Right lobe of liver (tissue), 6 donors: Measurements from ENCODE around the gene NAA15. TPM values are rescaled to one million over a fixed set of nuclear protein-coding genes. Genes with fewer than 3 reads are reported as not detected.
"Not testable (repeated sequence)": the region's sequence is repeated elsewhere in the genome, so short reads cannot be mapped to it uniquely, and the experiment has no call there.

Experiments
- ATAC-seq, 4 donors: fragments of 200-7000 bp; cut with Tn5 transposase; one replicate each; pipeline ENCODE4 v1.9.1; 2020; ENCODE audit warnings: mild to moderate bottlenecking in 4 of 4, moderate library complexity in 4 of 4
- DNase-seq, 3 donors: peaks; one replicate each; pipeline ENCODE4 v3.0.0-alpha.2; 2020
- H3K27ac ChIP-seq, 3 donors: fragments of 200-600 bp; one replicate each; pipeline ENCODE4 v1.8.0; 2022
- H3K27me3 ChIP-seq, 2 donors: fragments of 200-600 bp; one replicate each; pipeline ENCODE4 v1.8.0; 2022
- H3K36me3 ChIP-seq, 4 donors: fragments of 200-600 bp; sonication (generic) in 1 of 4; one replicate each; pipeline versions ENCODE4 v1.5.1 to v1.8.0; 2017 to 2022; ENCODE audit warnings: control low read depth in 1 of 4
- H3K4me1 ChIP-seq, 4 donors: fragments of 200-600 bp; sonication (generic) in 1 of 4; one replicate each; pipeline versions ENCODE4 v1.5.1 to v1.8.0; 2017 to 2022; ENCODE audit warnings: control low read depth in 1 of 4
- H3K4me3 ChIP-seq, 3 donors: fragments of 200-600 bp; one replicate each; pipeline ENCODE4 v1.8.0; 2022
- H3K9me3 ChIP-seq, 4 donors: fragments of 200-600 bp; sonication (generic) in 1 of 4; one replicate each; pipeline versions ENCODE4 v1.5.1 to v1.8.0; 2017 to 2022; ENCODE audit warnings: control low read depth in 1 of 4
- POLR2A ChIP-seq: fragments of 450-650 bp; IDR thresholded peaks from one replicate; pipeline ENCODE4 v1.6.1; 2017; ENCODE audit warnings: antibody characterized with exemption, mild to moderate bottlenecking
- WGBS: methylation state at CpG from one replicate; pipeline ENCODE4 v1.1.6; 2018; ENCODE audit warnings: low coverage, low lambda C conversion rate; ENCODE audit not compliant: insufficient coverage; ENCODE audit errors: missing lambda C conversion rate; 5-methylcytosine and 5-hydroxymethylcytosine counted together
- intact Hi-C, 2 donors: fragments of 100-400 bp; cut with DNase I; formaldehyde crosslinking; loops; one replicate each; pipeline versions ENCODE4 v1.11.2 to v1.14.1; 2022
- total RNA-seq, 6 experiments: library from RNA; depleted of rRNA in 2 of 6; stranded (reverse); fragments of >200 nt in 2 of 6; fragmentation: NEBNext Ultra II Directional in 3 of 6; extraction: Animal tissue kit (Norgen Biotek cat#: 25700) in 3 of 6; gene quantifications; one replicate each; pipeline versions ENCODE4 v1.1.0 to v1.2.4, GENCODE V29; 2016 to 2023
- TF ChIP-seq, protein P1 (sequence below), 4 donors: fragments of 200-600 bp in 3 of 4; fragments of 450-650 bp in 1 of 4; IDR thresholded peaks; one replicate each; pipeline versions ENCODE4 v1.5.1 to v1.8.0; 2016 to 2022; ENCODE audit warnings: antibody characterized with exemption in 4 of 4, mild to moderate bottlenecking in 2 of 4
- donor health status: DM: no; HTN: yes; CAD: no.
- donor health status: DM: no; HTN: no; CAD: no.
- donor health status: DM: no; HTN: no; CAD: no.
- donor health status: DM: no; HTN: yes; CAD: no.
- donor health status: DM: no; HTN: yes; CAD: no.

Gene NAA15
- total RNA-seq, 6 experiments from 2014 or later, result 13.3 to 19.8 (median 16.5) TPM

DNA sequence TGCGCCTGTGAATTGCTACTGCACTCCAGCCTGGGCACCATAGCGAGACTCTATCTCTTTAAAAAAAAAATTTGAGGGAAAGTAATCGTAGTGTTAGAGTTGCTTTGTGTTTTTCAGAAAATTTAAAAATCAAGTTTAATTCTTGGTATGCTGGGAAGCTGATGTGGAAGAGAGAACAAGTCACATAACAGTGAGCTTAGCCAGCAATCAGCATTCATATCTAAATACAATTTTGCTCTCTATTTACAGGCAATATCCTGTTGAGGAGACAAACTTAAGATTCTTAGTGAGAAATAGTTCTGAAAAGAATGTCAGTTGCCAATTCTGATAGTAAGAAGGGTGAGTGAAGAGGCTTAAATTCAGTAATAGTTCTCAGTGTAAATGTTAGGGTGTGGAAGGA lies 10.6 kb downstream of the NAA15 start:
- TF ChIP-seq, protein P1, sequence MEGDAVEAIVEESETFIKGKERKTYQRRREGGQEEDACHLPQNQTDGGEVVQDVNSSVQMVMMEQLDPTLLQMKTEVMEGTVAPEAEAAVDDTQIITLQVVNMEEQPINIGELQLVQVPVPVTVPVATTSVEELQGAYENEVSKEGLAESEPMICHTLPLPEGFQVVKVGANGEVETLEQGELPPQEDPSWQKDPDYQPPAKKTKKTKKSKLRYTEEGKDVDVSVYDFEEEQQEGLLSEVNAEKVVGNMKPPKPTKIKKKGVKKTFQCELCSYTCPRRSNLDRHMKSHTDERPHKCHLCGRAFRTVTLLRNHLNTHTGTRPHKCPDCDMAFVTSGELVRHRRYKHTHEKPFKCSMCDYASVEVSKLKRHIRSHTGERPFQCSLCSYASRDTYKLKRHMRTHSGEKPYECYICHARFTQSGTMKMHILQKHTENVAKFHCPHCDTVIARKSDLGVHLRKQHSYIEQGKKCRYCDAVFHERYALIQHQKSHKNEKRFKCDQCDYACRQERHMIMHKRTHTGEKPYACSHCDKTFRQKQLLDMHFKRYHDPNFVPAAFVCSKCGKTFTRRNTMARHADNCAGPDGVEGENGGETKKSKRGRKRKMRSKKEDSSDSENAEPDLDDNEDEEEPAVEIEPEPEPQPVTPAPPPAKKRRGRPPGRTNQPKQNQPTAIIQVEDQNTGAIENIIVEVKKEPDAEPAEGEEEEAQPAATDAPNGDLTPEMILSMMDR (IDR thresholded peaks at IDR 0.05), result no peak
- TF ChIP-seq POLR2A, result no peak
- ATAC-seq (no peak), DNase-seq (no peak)
- Histone ChIP-seq H3K4me1 (peaks cover 0 to 13% (median 6%) of the 10 kb centered on the region in 4 donors), H3K36me3 (no peaks in the 10 kb centered on the region), H3K27ac (no peak overlapping the region), H3K27me3 (no peaks in the 10 kb centered on the region), H3K9me3 (no peaks in the 10 kb centered on the region), H3K4me3 (no peak overlapping the region)
- WGBS, result 78% methylated on average over 3 of the region's 3 CpGs
- intact Hi-C loops, result no loop called here

DNA sequence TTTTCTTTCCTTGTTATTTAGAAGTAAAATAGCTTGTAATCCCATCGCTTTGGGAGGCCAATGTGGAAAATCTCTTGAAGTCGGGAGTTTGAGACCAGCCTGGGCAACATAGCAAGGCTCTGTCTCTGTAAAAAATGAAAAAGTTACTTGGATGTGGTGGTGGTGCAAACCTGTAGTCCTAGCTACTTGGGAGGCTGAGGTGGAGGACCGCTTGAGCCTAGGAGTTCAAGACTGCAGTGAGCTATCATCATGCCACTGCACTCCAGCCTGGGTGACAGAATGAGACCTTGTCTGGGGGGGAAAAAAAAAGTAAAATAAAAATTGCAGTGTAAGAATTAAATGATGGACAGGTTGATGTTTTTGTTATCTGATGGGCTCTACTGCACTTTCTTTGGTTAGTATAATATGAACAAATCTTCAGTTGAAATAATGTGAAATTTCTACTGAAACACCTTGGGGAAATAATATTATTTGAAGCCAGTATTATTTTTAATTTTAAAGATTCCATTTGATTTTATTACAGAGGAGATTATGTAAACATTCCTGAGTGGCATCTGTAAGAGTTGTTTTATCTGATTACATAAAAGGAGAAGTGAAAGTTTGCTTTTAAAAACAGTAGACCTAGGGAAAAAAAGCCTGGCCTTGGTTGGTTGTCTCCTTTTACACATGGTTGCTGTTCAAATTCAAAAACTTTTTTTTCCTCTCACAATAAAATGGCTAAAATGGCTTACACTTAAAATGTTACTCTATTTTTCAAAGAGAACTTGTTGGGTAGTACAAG lies 11.4 kb downstream of the NAA15 start:
- H3K9me3 ChIP-seq, result no peaks in the 10 kb centered on the region
- peak; percentile 48 to 76 (median 64) for ATAC-seq
- H3K27ac ChIP-seq, result peak overlapping the region in 1 of 3 donors; percentile 15
- no peaks in the 10 kb centered on the region for H3K36me3 ChIP-seq
- intact Hi-C loops, result no loop called here
- H3K4me3 ChIP-seq, result no peak overlapping the region
- TF ChIP-seq, protein P1 (IDR thresholded peaks at IDR 0.05), result no peak
- TF ChIP-seq POLR2A, result no peak
- peaks cover 0 to 13% (median 6%) of the 10 kb centered on the region in 4 donors for H3K4me1 ChIP-seq
- whole genome bisulfite sequencing, result 91% methylated on average over 3 of the region's 3 CpGs
- no peaks in the 10 kb centered on the region for H3K27me3 ChIP-seq
- DNase-seq, result no peak

DNA sequence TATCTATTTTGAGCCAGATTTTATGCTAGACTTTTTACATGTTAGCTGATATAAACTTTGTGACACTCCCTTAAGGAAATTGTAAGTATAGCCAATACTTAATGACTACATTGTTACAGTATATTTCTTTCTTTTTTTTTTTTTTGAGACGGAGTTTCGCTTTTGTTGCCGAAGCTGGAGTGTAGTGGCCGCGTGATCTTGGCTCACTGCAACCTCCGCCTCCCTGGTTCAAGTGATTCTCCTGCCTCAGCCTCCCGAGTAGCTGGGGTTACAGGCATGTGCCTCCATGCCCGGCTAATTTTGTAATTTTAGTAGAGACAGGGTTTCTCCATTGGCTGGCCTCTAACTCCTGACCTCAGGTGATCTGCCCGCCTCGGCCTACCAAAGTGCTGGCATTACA lies 12.1 kb downstream of the NAA15 start:
- H3K36me3 ChIP-seq, DNase-seq, ATAC-seq, H3K9me3 ChIP-seq, H3K4me3 ChIP-seq, intact Hi-C loops, H3K27me3 ChIP-seq: not testable (repeated sequence)
- Histone ChIP-seq H3K27ac (peak overlapping the region in 1 of 3 donors; percentile 15), H3K4me1 (peaks cover 0 to 13% (median 6%) of the 10 kb centered on the region in 4 donors)
- 88% methylated on average over 10 of the region's 10 CpGs for WGBS

DNA sequence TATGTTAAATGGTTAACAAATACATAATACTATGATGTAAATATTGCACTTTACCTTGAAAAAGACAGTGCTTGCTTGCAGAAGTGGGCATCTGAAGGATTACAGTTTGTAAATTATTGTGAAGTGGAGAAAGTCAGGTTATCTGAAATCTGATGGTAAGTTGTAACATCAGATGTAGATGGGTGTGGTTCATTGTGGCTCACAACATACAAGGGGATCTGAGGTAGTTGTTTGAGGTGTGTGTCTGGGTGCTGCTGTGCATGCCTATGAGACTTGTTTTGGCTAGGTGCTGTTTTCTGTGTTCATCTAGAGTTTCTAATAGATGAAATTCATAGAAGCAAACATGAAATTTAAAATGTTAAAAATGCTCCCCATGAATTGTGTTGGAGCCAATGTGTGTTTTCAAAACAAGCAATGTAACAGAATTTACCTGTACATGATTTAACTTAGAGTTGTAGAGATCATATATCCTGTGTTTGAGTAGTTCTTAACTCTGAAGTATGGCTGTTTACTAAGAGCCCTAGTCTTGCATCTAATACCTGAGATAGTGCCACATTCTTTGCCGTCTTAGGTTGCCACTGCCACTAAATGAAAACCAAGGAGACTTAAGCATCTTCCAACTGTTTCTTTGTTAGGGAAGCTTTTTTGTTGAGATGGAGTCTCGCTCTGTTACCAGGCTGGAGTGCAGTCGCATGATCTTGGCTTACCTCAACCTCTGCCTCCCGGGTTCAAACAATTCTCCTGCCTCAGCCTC lies 12.9 kb downstream of the NAA15 start:
- H3K4me3 ChIP-seq, result no peak overlapping the region
- H3K27ac ChIP-seq, result no peak overlapping the region
- H3K9me3 ChIP-seq, result no peaks in the 10 kb centered on the region
- H3K27me3 ChIP-seq, result no peaks in the 10 kb centered on the region
- intact Hi-C loops, result no loop called here
- DNase-seq (no peak), ATAC-seq (no peak)
- H3K4me1 ChIP-seq, result peaks cover 0 to 13% (median 6%) of the 10 kb centered on the region in 4 donors
- H3K36me3 ChIP-seq, result no peaks in the 10 kb centered on the region
- 100% methylated on average over 2 of the region's 4 CpGs for WGBS
- TF ChIP-seq, protein P1 (IDR thresholded peaks at IDR 0.05), result no peak
- no peak for TF ChIP-seq POLR2A

DNA sequence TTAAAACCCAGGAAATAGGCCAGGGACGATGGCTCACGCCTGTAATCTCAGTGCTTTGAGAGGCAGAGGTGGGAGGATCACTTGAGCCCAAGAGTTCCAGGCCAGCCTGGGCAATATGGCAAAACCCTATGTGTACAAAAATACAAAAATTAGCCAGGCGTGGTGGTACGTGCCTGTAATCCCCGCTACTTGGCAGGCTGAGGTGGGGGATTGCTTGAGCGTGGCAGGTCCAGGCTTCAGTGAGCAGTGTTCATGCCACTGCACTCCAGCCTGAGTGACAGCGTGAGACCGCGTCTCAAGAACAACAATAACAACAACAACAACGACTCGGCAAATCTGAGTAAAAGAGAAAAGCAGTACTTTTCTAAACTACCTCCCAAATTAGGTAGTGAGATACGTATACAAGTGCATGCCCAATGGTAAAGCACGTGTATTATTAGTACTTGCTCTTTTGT lies 13.9 kb downstream of the NAA15 start:
- no peaks in the 10 kb centered on the region for H3K9me3 ChIP-seq
- no peak overlapping the region for H3K4me3 ChIP-seq
- no peak overlapping the region for H3K27ac ChIP-seq
- no peaks in the 10 kb centered on the region for H3K27me3 ChIP-seq
- TF ChIP-seq, protein P1 (IDR thresholded peaks at IDR 0.05), result no peak
- TF ChIP-seq POLR2A, result no peak
- WGBS, result 94% methylated on average over 6 of the region's 13 CpGs
- DNase-seq (no peak), ATAC-seq (no peak)
- no peaks in the 10 kb centered on the region for H3K36me3 ChIP-seq
- intact Hi-C loops, result no loop called here
- H3K4me1 ChIP-seq, result peaks cover 0 to 13% (median 6%) of the 10 kb centered on the region in 4 donors
